SJCRH30 (cell line): Measurements from ENCODE around the gene FAU. TPM values are rescaled to one million over a fixed set of nuclear protein-coding genes. Genes with fewer than 3 reads are reported as not detected.

ENCODE experiments used
- DNase-seq, 2 experiments: peaks; one replicate each; pipeline ENCODE4 v3.0.0-alpha.2; 2015 to 2020
- H3K27ac ChIP-seq: fragments of 250-450 bp; sonication (Bioruptor Pico); 2 replicates; pipeline ENCODE4 v1.5.1; 2020; ENCODE audit warnings: mild to moderate bottlenecking, moderate library complexity
- H3K27me3 ChIP-seq: fragments of 250-450 bp; sonication (Bioruptor Pico); 2 replicates; pipeline ENCODE4 v1.5.1; 2020; ENCODE audit warnings: mild to moderate bottlenecking, moderate library complexity
- H3K36me3 ChIP-seq: fragments of 250-450 bp; sonication (Bioruptor Pico); 2 replicates; pipeline ENCODE4 v1.5.1; 2020; ENCODE audit warnings: mild to moderate bottlenecking, moderate library complexity
- H3K4me1 ChIP-seq: fragments of 250-450 bp; sonication (Bioruptor Pico); 2 replicates; pipeline ENCODE4 v1.5.1; 2020; ENCODE audit warnings: mild to moderate bottlenecking, moderate library complexity
- H3K4me3 ChIP-seq: fragments of 250-450 bp; sonication (Bioruptor Pico); 2 replicates; pipeline ENCODE4 v1.5.1; 2020; ENCODE audit warnings: mild to moderate bottlenecking, moderate library complexity
- H3K9me3 ChIP-seq: fragments of 250-450 bp; sonication (Bioruptor Pico); replicated peaks from 2 replicates; pipeline ENCODE4 v1.5.1; 2020; ENCODE audit warnings: mild to moderate bottlenecking, moderate library complexity
- total RNA-seq: library from RNA; depleted of rRNA; stranded (reverse); fragments of >200 nt; shearing (Covaris generic); gene quantifications from 2 replicates; pipeline ENCODE4 v1.2.3, GENCODE V29; 2014

Gene FAU
- total RNA-seq, 1 experiment from 2014 or later: 281 TPM

- no peaks in the 10 kb centered on the region for H3K9me3 ChIP-seq
- no peak overlapping the region for H3K4me3 ChIP-seq
- H3K27ac ChIP-seq: no peak overlapping the region
- no peak for DNase-seq
- peaks cover 6% of the 10 kb centered on the region; the same call in 1 of the 2 replicates for H3K4me1 ChIP-seq
- peaks cover 17% of the 10 kb centered on the region for H3K36me3 ChIP-seq
- H3K27me3 ChIP-seq: no peaks in the 10 kb centered on the region
Observed at GRCh38 chr11:65131895-65132237, 9.9 kb upstream of the FAU start.

- Histone ChIP-seq H3K9me3 (no peaks in the 10 kb centered on the region), H3K4me3 (no peak overlapping the region), H3K36me3 (peaks cover 21% of the 10 kb centered on the region), H3K4me1 (peaks cover 6% of the 10 kb centered on the region; the same call in 1 of the 2 replicates), H3K27ac (no peak overlapping the region), H3K27me3 (no peaks in the 10 kb centered on the region)
- DNase-seq: no peak
Observed at GRCh38 chr11:65131417-65131776, 9.5 kb upstream of the FAU start.

GRCh38 chr11:65130631-65131416, 8.9 kb upstream of the FAU start:
- no peak overlapping the region for H3K27ac ChIP-seq
- H3K4me1 ChIP-seq: peaks cover 4% of the 10 kb centered on the region; the same call in 1 of the 2 replicates
- peaks cover 23% of the 10 kb centered on the region for H3K36me3 ChIP-seq
- no peak for DNase-seq
- H3K9me3 ChIP-seq: no peaks in the 10 kb centered on the region
- H3K4me3 ChIP-seq: no peak overlapping the region
- no peaks in the 10 kb centered on the region for H3K27me3 ChIP-seq

GRCh38 chr11:65129649-65130441, 7.9 kb upstream of the FAU start:
- peaks cover 3% of the 10 kb centered on the region; the same call in 1 of the 2 replicates for H3K4me1 ChIP-seq
- DNase-seq: no peak
- H3K27ac ChIP-seq: no peak overlapping the region
- no peaks in the 10 kb centered on the region for H3K27me3 ChIP-seq
- H3K4me3 ChIP-seq: no peak overlapping the region
- H3K9me3 ChIP-seq: no peaks in the 10 kb centered on the region
- H3K36me3 ChIP-seq: peaks cover 33% of the 10 kb centered on the region

GRCh38 chr11:65128182-65129145, 6.5 kb upstream of the FAU start:
- no peak overlapping the region for H3K4me3 ChIP-seq
- H3K27ac ChIP-seq: no peak overlapping the region
- peaks cover 3% of the 10 kb centered on the region; the same call in 1 of the 2 replicates for H3K4me1 ChIP-seq
- DNase-seq: no peak
- H3K27me3 ChIP-seq: no peaks in the 10 kb centered on the region
- H3K9me3 ChIP-seq: no peaks in the 10 kb centered on the region
- H3K36me3 ChIP-seq: peaks cover 33% of the 10 kb centered on the region

- Histone ChIP-seq H3K4me1 (peaks cover 4% of the 10 kb centered on the region; the same call in 1 of the 2 replicates), H3K27ac (no peak overlapping the region), H3K4me3 (no peak overlapping the region), H3K9me3 (no peaks in the 10 kb centered on the region), H3K36me3 (peaks cover 33% of the 10 kb centered on the region), H3K27me3 (no peaks in the 10 kb centered on the region)
- no peak for DNase-seq
Observed at GRCh38 chr11:65127473-65128181, 5.7 kb upstream of the FAU start.

- Histone ChIP-seq H3K4me1 (peaks cover 4% of the 10 kb centered on the region; the same call in 1 of the 2 replicates), H3K4me3 (no peak overlapping the region), H3K27me3 (no peaks in the 10 kb centered on the region), H3K9me3 (no peaks in the 10 kb centered on the region), H3K36me3 (peaks cover 33% of the 10 kb centered on the region), H3K27ac (no peak overlapping the region)
- no peak for DNase-seq
Observed at GRCh38 chr11:65126624-65127274, 4.8 kb upstream of the FAU start.

GRCh38 chr11:65125197-65126056, 3.5 kb upstream of the FAU start:
- no peaks in the 10 kb centered on the region for H3K9me3 ChIP-seq
- DNase-seq: no peak
- H3K27ac ChIP-seq: no peak overlapping the region
- peaks cover 40% of the 10 kb centered on the region for H3K36me3 ChIP-seq
- no peaks in the 10 kb centered on the region for H3K27me3 ChIP-seq
- peaks cover 4% of the 10 kb centered on the region; the same call in 1 of the 2 replicates for H3K4me1 ChIP-seq
- no peak overlapping the region for H3K4me3 ChIP-seq

GRCh38 chr11:65124480-65125196, 2.7 kb upstream of the FAU start:
- no peak for DNase-seq
- Histone ChIP-seq H3K27ac (no peak overlapping the region), H3K9me3 (no peaks in the 10 kb centered on the region), H3K36me3 (peaks cover 46% of the 10 kb centered on the region), H3K4me1 (peaks cover 4% of the 10 kb centered on the region; the same call in 1 of the 2 replicates), H3K27me3 (no peaks in the 10 kb centered on the region), H3K4me3 (no peak overlapping the region)

GRCh38 chr11:65121447-65121864, 478 bp downstream of the FAU start:
- no peaks in the 10 kb centered on the region for H3K9me3 ChIP-seq
- H3K27me3 ChIP-seq: no peaks in the 10 kb centered on the region
- no peak for DNase-seq
- H3K27ac ChIP-seq: peak overlapping the region; percentile 58
- H3K4me1 ChIP-seq: peaks cover 7% of the 10 kb centered on the region; the same call in 1 of the 2 replicates
- H3K36me3 ChIP-seq: peaks cover 32% of the 10 kb centered on the region
- peak overlapping the region; percentile 97 for H3K4me3 ChIP-seq

GRCh38 chr11:65120831-65121230, 1.1 kb downstream of the FAU start:
- Histone ChIP-seq H3K27me3 (no peaks in the 10 kb centered on the region), H3K4me1 (peaks cover 7% of the 10 kb centered on the region; the same call in 1 of the 2 replicates), H3K27ac (no peak overlapping the region), H3K4me3 (peak overlapping the region; percentile 97), H3K36me3 (peaks cover 29% of the 10 kb centered on the region), H3K9me3 (no peaks in the 10 kb centered on the region)
- DNase-seq: no peak

- Histone ChIP-seq H3K9me3 (no peaks in the 10 kb centered on the region), H3K4me3 (no peak overlapping the region), H3K27ac (no peak overlapping the region), H3K36me3 (peaks cover 20% of the 10 kb centered on the region), H3K27me3 (no peaks in the 10 kb centered on the region), H3K4me1 (peaks cover 7% of the 10 kb centered on the region; the same call in 1 of the 2 replicates)
- no peak for DNase-seq
Observed at GRCh38 chr11:65119670-65119995, 2.3 kb downstream of the FAU start.
